Spleen (tissue), 7 donors: Measurements from ENCODE around the gene SORBS2.

Experiments
- POLR2AphosphoS5 ChIP-seq, 3 donors: sonication (generic); formaldehyde crosslinking; IDR thresholded peaks; one replicate each; pipeline ENCODE4 v1.5.1; 2017; ENCODE audit warnings: antibody characterized with exemption in 3 of 3
- TF ChIP-seq, protein P1 (sequence below), 11 experiments: fragments of 200-600 bp in 7 of 11; fragments of 450-650 bp in 4 of 11; sonication (generic) in 4 of 11; IDR thresholded peaks in 8 of 11; conservative IDR thresholded peaks in 3 of 11; 1 replicate in 7 of 11; 2 replicates in 4 of 11; pipeline versions ENCODE4 v1.4.0 to v1.8.0; 2016 to 2021; ENCODE audit warnings: antibody characterized with exemption in 11 of 11, inconsistent platforms in 4 of 11, mild to moderate bottlenecking in 1 of 11
- donor health status: DM: no; HTN: no; CAD: no; lungs with moderate emphysema.
- donor health status: DM: no; HTN: no; CAD: no.
- donor health status: DM: no; HTN: no; CAD: no.

DNA sequence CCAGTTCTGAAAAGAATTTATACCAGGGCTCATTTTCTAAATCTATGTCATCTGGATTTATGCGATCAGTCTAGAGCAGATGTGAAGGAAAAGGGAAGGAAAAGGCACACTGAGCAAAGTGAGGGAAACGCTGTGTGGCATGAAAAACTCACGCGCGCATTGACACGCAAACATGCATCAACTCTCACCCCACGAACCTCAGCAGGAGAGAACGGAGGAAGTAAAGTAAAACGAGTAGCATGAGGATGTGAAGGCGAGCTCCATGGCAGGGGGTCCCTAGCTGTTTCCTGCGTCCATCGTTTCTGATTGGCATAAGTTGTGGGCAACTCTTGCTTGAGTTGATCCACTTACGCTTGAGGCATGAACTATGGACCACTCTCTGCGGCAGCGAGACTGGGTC, 173.9 kb downstream of the SORBS2 start:
- TF ChIP-seq, protein P1, sequence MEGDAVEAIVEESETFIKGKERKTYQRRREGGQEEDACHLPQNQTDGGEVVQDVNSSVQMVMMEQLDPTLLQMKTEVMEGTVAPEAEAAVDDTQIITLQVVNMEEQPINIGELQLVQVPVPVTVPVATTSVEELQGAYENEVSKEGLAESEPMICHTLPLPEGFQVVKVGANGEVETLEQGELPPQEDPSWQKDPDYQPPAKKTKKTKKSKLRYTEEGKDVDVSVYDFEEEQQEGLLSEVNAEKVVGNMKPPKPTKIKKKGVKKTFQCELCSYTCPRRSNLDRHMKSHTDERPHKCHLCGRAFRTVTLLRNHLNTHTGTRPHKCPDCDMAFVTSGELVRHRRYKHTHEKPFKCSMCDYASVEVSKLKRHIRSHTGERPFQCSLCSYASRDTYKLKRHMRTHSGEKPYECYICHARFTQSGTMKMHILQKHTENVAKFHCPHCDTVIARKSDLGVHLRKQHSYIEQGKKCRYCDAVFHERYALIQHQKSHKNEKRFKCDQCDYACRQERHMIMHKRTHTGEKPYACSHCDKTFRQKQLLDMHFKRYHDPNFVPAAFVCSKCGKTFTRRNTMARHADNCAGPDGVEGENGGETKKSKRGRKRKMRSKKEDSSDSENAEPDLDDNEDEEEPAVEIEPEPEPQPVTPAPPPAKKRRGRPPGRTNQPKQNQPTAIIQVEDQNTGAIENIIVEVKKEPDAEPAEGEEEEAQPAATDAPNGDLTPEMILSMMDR (IDR thresholded peaks at IDR 0.05 in 8 of 11, conservative IDR thresholded peaks at IDR 0.05 in 3 of 11) = no peak
- no peak for TF ChIP-seq POLR2AphosphoS5 (IDR thresholded peaks at IDR 0.05)
